HG03039 (cell line): ENCODE data around the gene CTNNA2.

ENCODE experiments used
- ATAC-seq: cut with Tn5 transposase; IDR thresholded peaks from one replicate; pipeline ENCODE4 v1.9.1; 2021; ENCODE audit warnings: mild to moderate bottlenecking, moderate library complexity; ENCODE audit not compliant: unreplicated experiment

Gene CTNNA2

GRCh38 chr2:80437959-80438358, 925.1 kb downstream of the CTNNA2 start:
- ATAC-seq, result no peak

- no peak for ATAC-seq
Measured at GRCh38 chr2:80438686-80439085, 925.8 kb downstream of the CTNNA2 start.

GRCh38 chr2:80454628-80455027, 941.8 kb downstream of the CTNNA2 start:
- no peak for ATAC-seq

- ATAC-seq, result no peak
Measured at GRCh38 chr2:80459028-80459427, 946.2 kb downstream of the CTNNA2 start.

- ATAC-seq, result no peak
Measured at GRCh38 chr2:80461505-80462197, 948.8 kb downstream of the CTNNA2 start.

GRCh38 chr2:80462654-80463053, 949.8 kb downstream of the CTNNA2 start:
- ATAC-seq, result no peak

GRCh38 chr2:80464275-80464674, 951.4 kb downstream of the CTNNA2 start:
- no peak for ATAC-seq

- no peak for ATAC-seq
Measured at GRCh38 chr2:80467262-80467811, 954.5 kb downstream of the CTNNA2 start.

- ATAC-seq, result no peak
Measured at GRCh38 chr2:80469428-80469827, 956.6 kb downstream of the CTNNA2 start.

GRCh38 chr2:80473069-80473468, 960.2 kb downstream of the CTNNA2 start:
- no peak for ATAC-seq

- ATAC-seq, result no peak
Measured at GRCh38 chr2:80473796-80474195, 960.9 kb downstream of the CTNNA2 start.

GRCh38 chr2:80475970-80476369, 963.1 kb downstream of the CTNNA2 start:
- no peak for ATAC-seq

GRCh38 chr2:80476535-80477117, 963.8 kb downstream of the CTNNA2 start:
- no peak for ATAC-seq

GRCh38 chr2:80482276-80482675, 969.4 kb downstream of the CTNNA2 start:
- no peak for ATAC-seq

- ATAC-seq, result no peak
Measured at GRCh38 chr2:80489717-80490116, 976.9 kb downstream of the CTNNA2 start.

GRCh38 chr2:80490964-80491363, 978.1 kb downstream of the CTNNA2 start:
- no peak for ATAC-seq

GRCh38 chr2:80496346-80496745, 983.5 kb downstream of the CTNNA2 start:
- no peak for ATAC-seq

GRCh38 chr2:80496775-80497174, 983.9 kb downstream of the CTNNA2 start:
- ATAC-seq, result no peak

GRCh38 chr2:80499095-80499494, 986.2 kb downstream of the CTNNA2 start:
- ATAC-seq, result no peak

- ATAC-seq, result no peak
Measured at GRCh38 chr2:80501874-80502624, 989.2 kb downstream of the CTNNA2 start.

GRCh38 chr2:80506563-80506962, 993.7 kb downstream of the CTNNA2 start:
- ATAC-seq, result no peak

GRCh38 chr2:80510716-80511115, 997.9 kb downstream of the CTNNA2 start:
- ATAC-seq, result no peak
